ES-I3 (cell line): Measurements from ENCODE around the gene FRK.
"Not testable (repeated sequence)": the region's sequence is repeated elsewhere in the genome, so short reads cannot be mapped to it uniquely, and the experiment has no call there.

Source experiments
- H3K36me3 ChIP-seq: 2 replicates; pipeline ENCODE4 v1.6.1; 2013; ENCODE audit warnings: mild to moderate bottlenecking, low read length, control low read depth, moderate library complexity; ENCODE audit not compliant: insufficient read depth
- H3K4me1 ChIP-seq: 2 replicates; pipeline ENCODE4 v1.6.1; 2013; ENCODE audit warnings: mild to moderate bottlenecking, control low read depth, low read length; ENCODE audit not compliant: insufficient read depth
- H3K9ac ChIP-seq: 2 replicates; pipeline ENCODE4 v1.6.1; 2013; ENCODE audit warnings: low read depth, mild to moderate bottlenecking, low read length, moderate library complexity
- H3K9me3 ChIP-seq: 2 replicates; pipeline ENCODE4 v1.6.1; 2013; ENCODE audit warnings: mild to moderate bottlenecking, low read length, moderate library complexity; ENCODE audit not compliant: control insufficient read depth, insufficient read depth

Gene FRK

GRCh38 chr6:116062496-116062895 is 1.8 kb upstream of the FRK start:
- Histone ChIP-seq H3K36me3 (no peaks in the 10 kb centered on the region), H3K9ac (no peak overlapping the region), H3K9me3 (no peaks in the 10 kb centered on the region), H3K4me1 (no peaks in the 10 kb centered on the region)

- Histone ChIP-seq H3K36me3 (no peaks in the 10 kb centered on the region), H3K9ac (no peak overlapping the region), H3K9me3 (no peaks in the 10 kb centered on the region), H3K4me1 (no peaks in the 10 kb centered on the region)
Observed at GRCh38 chr6:116059713-116060571, 749 bp downstream of the FRK start.

- H3K9ac ChIP-seq, result no peak overlapping the region
- H3K9me3 ChIP-seq, result no peaks in the 10 kb centered on the region
- no peaks in the 10 kb centered on the region for H3K36me3 ChIP-seq
- H3K4me1 ChIP-seq, result no peaks in the 10 kb centered on the region
Observed at GRCh38 chr6:116057766-116058165, 2.9 kb downstream of the FRK start.

- Histone ChIP-seq H3K9me3 (no peaks in the 10 kb centered on the region), H3K4me1 (no peaks in the 10 kb centered on the region), H3K9ac (no peak overlapping the region), H3K36me3 (no peaks in the 10 kb centered on the region)
Observed at GRCh38 chr6:116055513-116055912, 5.2 kb downstream of the FRK start.

GRCh38 chr6:116051244-116051643 is 9.4 kb downstream of the FRK start:
- H3K36me3 ChIP-seq, result no peaks in the 10 kb centered on the region
- no peaks in the 10 kb centered on the region for H3K9me3 ChIP-seq
- no peaks in the 10 kb centered on the region for H3K4me1 ChIP-seq

GRCh38 chr6:116050737-116051136 is 10.0 kb downstream of the FRK start:
- Histone ChIP-seq H3K9ac (no peak overlapping the region), H3K9me3 (no peaks in the 10 kb centered on the region), H3K4me1 (no peaks in the 10 kb centered on the region), H3K36me3 (no peaks in the 10 kb centered on the region)

More at GRCh38 chr6:116051244-116051643, 9.4 kb downstream of the FRK start:
- no peak overlapping the region for H3K9ac ChIP-seq

GRCh38 chr6:116049321-116049720 is 11.4 kb downstream of the FRK start:
- Histone ChIP-seq H3K9ac (no peak overlapping the region), H3K36me3 (no peaks in the 10 kb centered on the region), H3K4me1 (no peaks in the 10 kb centered on the region), H3K9me3 (no peaks in the 10 kb centered on the region)

- H3K4me1 ChIP-seq, result no peaks in the 10 kb centered on the region
Observed at GRCh38 chr6:116047173-116047933, 13.3 kb downstream of the FRK start.

GRCh38 chr6:116046737-116047136 is 14.0 kb downstream of the FRK start:
- H3K36me3 ChIP-seq, result no peaks in the 10 kb centered on the region
- H3K9me3 ChIP-seq, result no peaks in the 10 kb centered on the region
- no peaks in the 10 kb centered on the region for H3K4me1 ChIP-seq
- H3K9ac ChIP-seq, result no peak overlapping the region

More at GRCh38 chr6:116047173-116047933, 13.3 kb downstream of the FRK start:
- H3K36me3 ChIP-seq, result no peaks in the 10 kb centered on the region
- H3K9ac ChIP-seq, result no peak overlapping the region
- no peaks in the 10 kb centered on the region for H3K9me3 ChIP-seq

- not testable (repeated sequence) for H3K4me1 ChIP-seq, H3K36me3 ChIP-seq, H3K9ac ChIP-seq, H3K9me3 ChIP-seq
Observed at GRCh38 chr6:116046272-116046671, 14.4 kb downstream of the FRK start.

GRCh38 chr6:116041934-116042333 is 18.8 kb downstream of the FRK start:
- Histone ChIP-seq H3K9me3 (no peaks in the 10 kb centered on the region), H3K9ac (no peak overlapping the region), H3K4me1 (no peaks in the 10 kb centered on the region), H3K36me3 (no peaks in the 10 kb centered on the region)

GRCh38 chr6:116040993-116041392 is 19.7 kb downstream of the FRK start:
- H3K9ac ChIP-seq, result no peak overlapping the region
- H3K4me1 ChIP-seq, result no peaks in the 10 kb centered on the region
- H3K9me3 ChIP-seq, result no peaks in the 10 kb centered on the region

GRCh38 chr6:116036885-116037284 is 23.8 kb downstream of the FRK start:
- H3K9me3 ChIP-seq, result no peaks in the 10 kb centered on the region
- no peaks in the 10 kb centered on the region for H3K36me3 ChIP-seq
- peaks cover 9% of the 10 kb centered on the region; the same call in 1 of the 2 replicates for H3K4me1 ChIP-seq
- H3K9ac ChIP-seq, result no peak overlapping the region

More at GRCh38 chr6:116040993-116041392, 19.7 kb downstream of the FRK start:
- no peaks in the 10 kb centered on the region for H3K36me3 ChIP-seq

- Histone ChIP-seq H3K4me1 (peaks cover 9% of the 10 kb centered on the region; the same call in 1 of the 2 replicates), H3K9me3 (no peaks in the 10 kb centered on the region), H3K36me3 (no peaks in the 10 kb centered on the region), H3K9ac (no peak overlapping the region)
Observed at GRCh38 chr6:116036075-116036773, 24.5 kb downstream of the FRK start.
